ENCODE data around the gene IRF2.

GRCh38 chr4:184451726-184452125 is 22.6 kb downstream of the IRF2 start:
- TF ChIP-seq, protein P1, sequence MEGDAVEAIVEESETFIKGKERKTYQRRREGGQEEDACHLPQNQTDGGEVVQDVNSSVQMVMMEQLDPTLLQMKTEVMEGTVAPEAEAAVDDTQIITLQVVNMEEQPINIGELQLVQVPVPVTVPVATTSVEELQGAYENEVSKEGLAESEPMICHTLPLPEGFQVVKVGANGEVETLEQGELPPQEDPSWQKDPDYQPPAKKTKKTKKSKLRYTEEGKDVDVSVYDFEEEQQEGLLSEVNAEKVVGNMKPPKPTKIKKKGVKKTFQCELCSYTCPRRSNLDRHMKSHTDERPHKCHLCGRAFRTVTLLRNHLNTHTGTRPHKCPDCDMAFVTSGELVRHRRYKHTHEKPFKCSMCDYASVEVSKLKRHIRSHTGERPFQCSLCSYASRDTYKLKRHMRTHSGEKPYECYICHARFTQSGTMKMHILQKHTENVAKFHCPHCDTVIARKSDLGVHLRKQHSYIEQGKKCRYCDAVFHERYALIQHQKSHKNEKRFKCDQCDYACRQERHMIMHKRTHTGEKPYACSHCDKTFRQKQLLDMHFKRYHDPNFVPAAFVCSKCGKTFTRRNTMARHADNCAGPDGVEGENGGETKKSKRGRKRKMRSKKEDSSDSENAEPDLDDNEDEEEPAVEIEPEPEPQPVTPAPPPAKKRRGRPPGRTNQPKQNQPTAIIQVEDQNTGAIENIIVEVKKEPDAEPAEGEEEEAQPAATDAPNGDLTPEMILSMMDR (IDR thresholded peaks at IDR 0.05; ENCODE audit: borderline replicate concordance, extremely low read depth, low read length, poor library complexity, severe bottlenecking): no peak
- TF ChIP-seq EZH2 (IDR thresholded peaks at IDR 0.05; ENCODE audit: borderline replicate concordance, low read depth, low read length, severe bottlenecking): no peak

Measured in DND-41 (cell line).